Suprapubic skin (tissue), 4 donors: Measurements from ENCODE around the gene LRRC4C. TPM values are rescaled to one million over a fixed set of nuclear protein-coding genes. Genes with fewer than 3 reads are reported as not detected.
A peak's percentile ranks its signal among the peaks of the same experiment; 100 is the strongest.

ENCODE experiments used
- DNase-seq, 2 donors: peaks; one replicate each; pipeline ENCODE4 v3.0.0-alpha.2; 2019; ENCODE audit warnings: low spot score in 2 of 2
- H3K27ac ChIP-seq: fragments of 200-600 bp; sonication (generic); one replicate; pipeline ENCODE4 v1.5.1; 2019
- H3K27me3 ChIP-seq: fragments of 200-600 bp; sonication (generic); one replicate; pipeline ENCODE4 v1.5.1; 2019
- H3K36me3 ChIP-seq: fragments of 200-600 bp; sonication (generic); one replicate; pipeline ENCODE4 v1.5.1; 2019
- H3K4me1 ChIP-seq: fragments of 200-600 bp; sonication (generic); one replicate; pipeline ENCODE4 v1.5.1; 2019
- H3K4me3 ChIP-seq: fragments of 200-600 bp; sonication (generic); one replicate; pipeline ENCODE4 v1.5.1; 2019; ENCODE audit warnings: mild to moderate bottlenecking
- H3K9me3 ChIP-seq: fragments of 200-600 bp; sonication (generic); one replicate; pipeline ENCODE4 v1.5.1; 2019
- CTCF ChIP-seq, 2 donors: fragments of 200-600 bp in 1 of 2; fragments of 450-650 bp in 1 of 2; sonication (generic) in 1 of 2; IDR thresholded peaks; one replicate each; pipeline ENCODE4 v1.5.1; 2016 to 2019; ENCODE audit warnings: antibody characterized with exemption in 2 of 2, mild to moderate bottlenecking in 1 of 2, moderate library complexity in 1 of 2
- EP300 ChIP-seq: sonication (generic); formaldehyde crosslinking; IDR thresholded peaks from one replicate; pipeline ENCODE4 v1.6.1; 2017; ENCODE audit warnings: antibody characterized with exemption
- POLR2A ChIP-seq, 2 donors: fragments of 450-650 bp; IDR thresholded peaks; one replicate each; pipeline ENCODE4 v1.6.1; 2017; ENCODE audit warnings: antibody characterized with exemption in 2 of 2, mild to moderate bottlenecking in 2 of 2, moderate library complexity in 2 of 2
- POLR2AphosphoS5 ChIP-seq, 3 donors: sonication (generic); formaldehyde crosslinking; IDR thresholded peaks; one replicate each; pipeline ENCODE4 v1.6.1; 2017; ENCODE audit warnings: antibody characterized with exemption in 3 of 3
- WGBS: methylation state at CpG from one replicate; pipeline ENCODE4 v1.1.5; 2018; 5-methylcytosine and 5-hydroxymethylcytosine counted together
- total RNA-seq, 4 donors: library from RNA; depleted of rRNA; stranded (reverse); fragments of >200 nt; gene quantifications; one replicate each; pipeline ENCODE4 v1.1.0, GENCODE V29; 2016

The LRRC4C gene
- total RNA-seq, 4 donors from 2014 or later = 0.19 to 1.1 (median 0.60) TPM; not detected in 1

GRCh38 chr11:40293655-40294348 is 1165.7 kb downstream of the LRRC4C start:
- Histone ChIP-seq H3K36me3 (no peaks in the 10 kb centered on the region), H3K27me3 (peaks cover 8% of the 10 kb centered on the region), H3K27ac (peak overlapping the region; percentile 3), H3K4me1 (peaks cover 8% of the 10 kb centered on the region), H3K9me3 (no peaks in the 10 kb centered on the region), H3K4me3 (peak overlapping the region; percentile 47)
- TF ChIP-seq CTCF (IDR thresholded peaks at IDR 0.05) = peak; percentile 40 to 84
- no peak for TF ChIP-seq POLR2A (IDR thresholded peaks at IDR 0.05)
- TF ChIP-seq EP300 = no peak
- peak in 1 of 2 donors; percentile 59 for DNase-seq
- 8% methylated on average over 27 of the region's 27 CpGs for WGBS

GRCh38 chr11:40292721-40293508 is 1166.5 kb downstream of the LRRC4C start:
- peak overlapping the region; percentile 47 for H3K4me3 ChIP-seq
- H3K27ac ChIP-seq = peak overlapping the region; percentile 3
- H3K4me1 ChIP-seq = peaks cover 8% of the 10 kb centered on the region
- TF ChIP-seq POLR2AphosphoS5 (IDR thresholded peaks at IDR 0.05) (no peak), EP300 (no peak), CTCF (IDR thresholded peaks at IDR 0.05) (no peak), POLR2A (IDR thresholded peaks at IDR 0.05) (no peak)
- H3K36me3 ChIP-seq = no peaks in the 10 kb centered on the region
- no peaks in the 10 kb centered on the region for H3K9me3 ChIP-seq
- peak in 1 of 2 donors; percentile 50 for DNase-seq
- 4% methylated on average over 37 of the region's 37 CpGs for WGBS
- peaks cover 8% of the 10 kb centered on the region for H3K27me3 ChIP-seq

- WGBS = 75% methylated on average over 7 of the region's 7 CpGs
- no peaks in the 10 kb centered on the region for H3K9me3 ChIP-seq
- peaks cover 8% of the 10 kb centered on the region for H3K4me1 ChIP-seq
- TF ChIP-seq CTCF (IDR thresholded peaks at IDR 0.05) = no peak
- no peak for TF ChIP-seq EP300
- no peak for TF ChIP-seq POLR2A (IDR thresholded peaks at IDR 0.05)
- no peak for TF ChIP-seq POLR2AphosphoS5 (IDR thresholded peaks at IDR 0.05)
- H3K27me3 ChIP-seq = peaks cover 8% of the 10 kb centered on the region
- H3K4me3 ChIP-seq = no peak overlapping the region
- no peak for DNase-seq
- no peaks in the 10 kb centered on the region for H3K36me3 ChIP-seq
- H3K27ac ChIP-seq = no peak overlapping the region
Measured at GRCh38 chr11:40291741-40292140, 1167.7 kb downstream of the LRRC4C start.

GRCh38 chr11:40291329-40291728 is 1168.1 kb downstream of the LRRC4C start:
- H3K36me3 ChIP-seq = no peaks in the 10 kb centered on the region
- H3K27ac ChIP-seq = no peak overlapping the region
- DNase-seq = no peak
- TF ChIP-seq POLR2AphosphoS5 (IDR thresholded peaks at IDR 0.05) = no peak
- no peak for TF ChIP-seq POLR2A (IDR thresholded peaks at IDR 0.05)
- no peak for TF ChIP-seq EP300
- TF ChIP-seq CTCF (IDR thresholded peaks at IDR 0.05) = no peak
- H3K4me3 ChIP-seq = no peak overlapping the region
- peaks cover 8% of the 10 kb centered on the region for H3K27me3 ChIP-seq
- WGBS = 58% methylated on average over 3 of the region's 3 CpGs
- H3K9me3 ChIP-seq = no peaks in the 10 kb centered on the region
- peaks cover 8% of the 10 kb centered on the region for H3K4me1 ChIP-seq

GRCh38 chr11:40290171-40290631 is 1169.3 kb downstream of the LRRC4C start:
- H3K4me3 ChIP-seq = no peak overlapping the region
- DNase-seq = no peak

More at GRCh38 chr11:40290171-40290631, 1169.3 kb downstream of the LRRC4C start:
- 44% methylated on average over 2 of the region's 2 CpGs for WGBS
- Histone ChIP-seq H3K36me3 (no peaks in the 10 kb centered on the region), H3K4me1 (peaks cover 8% of the 10 kb centered on the region), H3K27ac (no peak overlapping the region), H3K9me3 (no peaks in the 10 kb centered on the region), H3K27me3 (peaks cover 8% of the 10 kb centered on the region)
- TF ChIP-seq EP300 = no peak
- no peak for TF ChIP-seq POLR2AphosphoS5 (IDR thresholded peaks at IDR 0.05)
- no peak for TF ChIP-seq POLR2A (IDR thresholded peaks at IDR 0.05)
- no peak for TF ChIP-seq CTCF (IDR thresholded peaks at IDR 0.05)
